Fibroblast of the aortic adventitia (primary cell): ENCODE results near the gene MAD1L1. TPM values are rescaled to one million over a fixed set of nuclear protein-coding genes. Genes with fewer than 3 reads are reported as not detected.

Experiments used
- DNase-seq: peaks from one replicate; pipeline ENCODE4 v3.0.0-alpha.2; 2010; ENCODE audit warnings: low read depth
- H3K4me3 ChIP-seq: 2 replicates; pipeline ENCODE4 v1.5.1; 2011; ENCODE audit warnings: low read depth, mild to moderate bottlenecking, control low read depth, low read length, moderate library complexity
- total RNA-seq: library from RNA; depleted of rRNA; stranded (reverse); fragments of >200 nt; gene quantifications from 2 replicates; pipeline ENCODE4 v1.2.3, GENCODE V29; 2012; ENCODE audit warnings: low replicate concordance
- TF ChIP-seq, protein P1 (sequence below): IDR thresholded peaks from 2 replicates; pipeline ENCODE4 v1.5.1; 2011; ENCODE audit warnings: mild to moderate bottlenecking, low read length, control low read depth, inconsistent platforms; ENCODE audit not compliant: insufficient read depth

Gene MAD1L1
- total RNA-seq, 1 donor, result 22.9 TPM

DNA sequence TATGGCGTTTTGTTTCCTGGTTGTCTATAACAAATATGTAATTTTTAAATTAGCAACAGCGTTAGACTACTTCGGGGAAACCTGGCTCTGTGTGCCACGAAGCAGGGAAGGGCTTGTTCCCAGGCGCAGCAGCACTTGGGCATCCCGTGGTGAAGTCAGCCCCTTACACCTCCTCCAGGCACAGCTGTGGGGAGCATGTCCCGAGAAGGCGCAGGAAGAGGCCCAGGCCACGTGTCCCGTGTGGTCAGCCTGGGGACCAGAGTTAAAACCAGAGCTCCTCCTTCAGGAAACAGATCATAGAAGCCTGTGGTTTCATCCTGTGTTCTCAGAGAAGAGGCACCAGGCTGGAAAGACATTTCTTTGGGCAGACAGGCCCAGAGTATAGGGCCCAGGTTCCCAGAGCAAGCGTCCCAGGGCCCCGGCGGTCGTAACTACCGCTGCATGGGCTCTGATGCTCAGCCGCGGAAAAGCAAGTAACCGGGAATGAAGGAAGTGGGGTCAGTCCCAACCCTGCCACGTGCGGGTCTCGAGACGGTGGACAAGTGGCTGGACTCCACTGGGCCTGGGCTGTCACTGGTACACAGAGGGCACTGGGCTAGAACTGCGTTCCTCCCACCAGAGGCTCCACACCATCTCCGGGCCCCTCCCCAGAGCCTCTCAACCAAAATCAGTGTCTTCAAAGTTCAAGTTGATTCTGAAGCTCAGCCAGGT is 16.4 kb upstream of the MAD1L1 start:
- peak overlapping the region; percentile 31 for H3K4me3 ChIP-seq
- TF ChIP-seq, protein P1, sequence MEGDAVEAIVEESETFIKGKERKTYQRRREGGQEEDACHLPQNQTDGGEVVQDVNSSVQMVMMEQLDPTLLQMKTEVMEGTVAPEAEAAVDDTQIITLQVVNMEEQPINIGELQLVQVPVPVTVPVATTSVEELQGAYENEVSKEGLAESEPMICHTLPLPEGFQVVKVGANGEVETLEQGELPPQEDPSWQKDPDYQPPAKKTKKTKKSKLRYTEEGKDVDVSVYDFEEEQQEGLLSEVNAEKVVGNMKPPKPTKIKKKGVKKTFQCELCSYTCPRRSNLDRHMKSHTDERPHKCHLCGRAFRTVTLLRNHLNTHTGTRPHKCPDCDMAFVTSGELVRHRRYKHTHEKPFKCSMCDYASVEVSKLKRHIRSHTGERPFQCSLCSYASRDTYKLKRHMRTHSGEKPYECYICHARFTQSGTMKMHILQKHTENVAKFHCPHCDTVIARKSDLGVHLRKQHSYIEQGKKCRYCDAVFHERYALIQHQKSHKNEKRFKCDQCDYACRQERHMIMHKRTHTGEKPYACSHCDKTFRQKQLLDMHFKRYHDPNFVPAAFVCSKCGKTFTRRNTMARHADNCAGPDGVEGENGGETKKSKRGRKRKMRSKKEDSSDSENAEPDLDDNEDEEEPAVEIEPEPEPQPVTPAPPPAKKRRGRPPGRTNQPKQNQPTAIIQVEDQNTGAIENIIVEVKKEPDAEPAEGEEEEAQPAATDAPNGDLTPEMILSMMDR, result no peak
- DNase-seq, result peak; percentile 90

GRCh38 chr7:2247141-2247995 is 14.6 kb upstream of the MAD1L1 start:
- peak; percentile 15 for DNase-seq
- H3K4me3 ChIP-seq, result no peak overlapping the region
- TF ChIP-seq, protein P1, result peak; percentile 77

- H3K4me3 ChIP-seq, result no peak overlapping the region
- TF ChIP-seq, protein P1, result no peak
- DNase-seq, result no peak
These were observed 13.3 kb upstream of the MAD1L1 start for GRCh38 chr7:2245883-2246675.

DNA sequence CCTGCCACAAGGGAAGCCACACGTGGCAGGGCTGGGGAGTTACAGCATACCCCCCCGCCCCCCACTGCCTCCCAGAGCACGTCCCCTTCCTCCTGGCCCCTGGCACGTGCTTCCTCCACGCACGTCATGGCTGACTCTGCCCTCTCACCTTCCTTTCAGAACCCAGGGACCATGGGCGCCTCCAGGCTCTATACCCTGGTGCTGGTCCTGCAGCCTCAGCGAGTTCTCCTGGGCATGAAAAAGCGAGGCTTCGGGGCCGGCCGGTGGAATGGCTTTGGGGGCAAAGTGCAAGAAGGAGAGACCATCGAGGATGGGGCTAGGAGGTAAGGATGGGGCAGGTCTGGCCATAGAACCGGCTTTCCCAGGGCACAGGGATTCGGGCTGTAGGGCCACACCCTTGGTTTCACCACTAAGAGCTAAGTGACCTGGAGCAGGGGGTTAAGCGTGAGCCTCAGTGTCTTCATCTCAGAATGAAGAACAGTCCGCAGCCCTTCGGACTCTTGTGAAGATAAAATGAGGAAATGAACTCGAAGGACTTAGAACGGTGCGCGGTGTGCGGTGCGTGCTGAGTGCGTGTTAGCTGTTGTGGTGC is 11.8 kb upstream of the MAD1L1 start:
- no peak overlapping the region for H3K4me3 ChIP-seq
- TF ChIP-seq, protein P1, result no peak
- no peak for DNase-seq

GRCh38 chr7:2243458-2243857 is 10.7 kb upstream of the MAD1L1 start:
- TF ChIP-seq, protein P1, result no peak
- DNase-seq, result no peak
- H3K4me3 ChIP-seq, result no peak overlapping the region
